Activated naive CD4-positive, alpha-beta T cell treated with anti-CD3 and anti-CD28 coated beads, Interleukin-2, amount 50 U/mL, for 72 hours (primary cell): Measurements from ENCODE around the gene TMEM61. TPM values are rescaled to one million over a fixed set of nuclear protein-coding genes. Genes with fewer than 3 reads are reported as not detected.
A peak's percentile ranks its signal among the peaks of the same experiment; 100 is the strongest.
"Not testable (repeated sequence)": the region's sequence is repeated elsewhere in the genome, so short reads cannot be mapped to it uniquely, and the experiment has no call there.

Source experiments
- ATAC-seq, 2 donors: fragments of 150-1000 bp; cut with Tn5 transposase; 2 replicates each; pipeline ENCODE4 v1.10.0; 2021; ENCODE audit warnings: mild to moderate bottlenecking in 2 of 2, moderate library complexity in 2 of 2
- DNase-seq, 2 donors: peaks; one replicate each; pipeline ENCODE4 v3.0.0; 2021 to 2022; ENCODE audit warnings: low spot score in 2 of 2
- H3K27ac Mint-ChIP-seq, 2 donors: one replicate each; pipeline ENCODE4 v1.8.0; 2022; ENCODE audit warnings: mild to moderate bottlenecking in 2 of 2, mixed read lengths in 2 of 2
- H3K36me3 Mint-ChIP-seq, 2 donors: one replicate each; pipeline ENCODE4 v1.8.0; 2022; ENCODE audit warnings: mixed read lengths in 2 of 2
- H3K9me3 Mint-ChIP-seq, 2 donors: one replicate each; pipeline ENCODE4 v1.8.0; 2022; ENCODE audit warnings: mixed read lengths in 2 of 2
- total RNA-seq, 2 donors: library from RNA; stranded (reverse); gene quantifications; one replicate each; pipeline ENCODE4 v1.2.3, GENCODE V29; 2022

TMEM61 gene
- total RNA-seq, 2 donors from 2014 or later, result 0.23 TPM; not detected in 1

- DNase-seq (no peak), ATAC-seq (peak in 1 of 2 donors; percentile 43)
- Mint-ChIP-seq H3K36me3 (no peaks in the 10 kb centered on the region), H3K27ac (no peak overlapping the region), H3K9me3 (no peaks in the 10 kb centered on the region)
Measured at GRCh38 chr1:55005351-55006140, 25.1 kb downstream of the TMEM61 start.

DNA sequence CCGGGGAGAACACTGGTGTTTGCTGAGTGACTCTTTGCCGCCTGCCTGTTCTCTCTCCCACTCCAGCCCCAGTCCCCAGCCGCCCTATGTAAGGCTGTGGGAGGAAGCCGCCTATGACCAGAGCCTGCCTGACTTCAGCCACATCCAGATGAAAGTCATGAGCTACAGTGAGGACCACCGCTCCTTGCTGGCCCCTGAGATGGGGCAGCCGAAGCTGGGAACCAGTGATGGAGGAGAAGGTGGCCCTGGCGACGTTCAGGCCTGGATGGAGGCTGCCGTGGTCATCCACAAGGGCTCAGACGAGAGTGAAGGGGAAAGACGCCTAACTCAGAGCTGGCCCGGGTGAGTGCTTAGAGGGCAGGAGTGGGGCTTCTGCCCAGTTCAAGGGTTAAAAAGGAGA is 26.5 kb downstream of the TMEM61 start:
- ATAC-seq (no peak), DNase-seq (no peak)
- no peak overlapping the region for H3K27ac Mint-ChIP-seq
- H3K9me3 Mint-ChIP-seq, result no peaks in the 10 kb centered on the region
- H3K36me3 Mint-ChIP-seq, result no peaks in the 10 kb centered on the region

- Mint-ChIP-seq H3K9me3 (no peaks in the 10 kb centered on the region), H3K27ac (no peak overlapping the region), H3K36me3 (no peaks in the 10 kb centered on the region)
- DNase-seq (no peak), ATAC-seq (no peak)
Measured at GRCh38 chr1:55007625-55008024, 27.2 kb downstream of the TMEM61 start.

GRCh38 chr1:55010194-55010886 is 29.9 kb downstream of the TMEM61 start:
- ATAC-seq (no peak), DNase-seq (no peak)
- Mint-ChIP-seq H3K27ac (peak overlapping the region in 1 of 2 donors; percentile 88), H3K9me3 (no peaks in the 10 kb centered on the region), H3K36me3 (no peaks in the 10 kb centered on the region)

DNA sequence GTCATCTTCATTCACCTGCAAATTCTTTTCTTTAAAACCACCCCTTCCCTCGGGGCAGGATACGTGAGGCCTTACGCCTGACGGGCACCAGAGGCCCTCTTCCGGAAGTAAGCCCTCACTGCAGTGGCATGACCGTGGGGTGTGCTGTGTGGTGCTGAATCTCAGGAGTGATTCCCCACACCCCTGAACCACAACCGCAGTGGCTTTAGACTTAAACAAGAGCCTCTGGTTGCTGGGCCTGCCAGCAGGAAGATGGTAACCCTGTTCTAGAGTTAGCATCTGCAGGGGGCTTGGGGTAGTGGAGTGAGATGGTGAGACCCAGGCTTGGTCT is 30.4 kb downstream of the TMEM61 start:
- H3K36me3 Mint-ChIP-seq, result no peaks in the 10 kb centered on the region
- ATAC-seq, result no peak
- H3K27ac Mint-ChIP-seq, result no peak overlapping the region
- DNase-seq, result no peak
- H3K9me3 Mint-ChIP-seq, result no peaks in the 10 kb centered on the region

DNA sequence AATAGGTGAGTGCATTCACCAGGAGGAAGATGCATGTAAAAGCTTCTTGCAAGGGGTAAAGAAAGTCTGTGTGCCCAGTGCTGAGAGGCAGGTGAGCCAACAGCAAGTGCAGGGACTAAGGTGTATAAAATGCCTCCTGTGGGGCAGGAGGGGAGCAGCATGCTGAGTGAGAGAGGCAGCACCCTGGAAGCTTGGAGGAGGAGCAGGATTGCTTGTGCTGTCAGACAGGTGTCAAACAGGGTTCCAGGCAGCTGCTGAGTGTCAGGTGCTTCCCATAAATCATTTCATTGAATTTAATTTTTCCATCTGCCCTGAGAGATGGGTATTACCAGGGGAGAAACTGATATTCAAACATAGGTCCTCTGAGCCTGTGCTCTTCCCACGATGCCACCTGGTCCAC is 32.2 kb downstream of the TMEM61 start:
- Mint-ChIP-seq H3K9me3 (no peaks in the 10 kb centered on the region), H3K27ac (no peak overlapping the region), H3K36me3 (no peaks in the 10 kb centered on the region)
- DNase-seq (no peak), ATAC-seq (no peak)

- no peak overlapping the region for H3K27ac Mint-ChIP-seq
- ATAC-seq (no peak), DNase-seq (no peak)
- no peaks in the 10 kb centered on the region for H3K36me3 Mint-ChIP-seq
- no peaks in the 10 kb centered on the region for H3K9me3 Mint-ChIP-seq
Measured at GRCh38 chr1:55015123-55015522, 34.7 kb downstream of the TMEM61 start.

GRCh38 chr1:55015731-55016620 is 35.5 kb downstream of the TMEM61 start:
- Mint-ChIP-seq H3K36me3 (no peaks in the 10 kb centered on the region), H3K27ac (no peak overlapping the region), H3K9me3 (no peaks in the 10 kb centered on the region)
- no peak for DNase-seq
- ATAC-seq, result no peak

DNA sequence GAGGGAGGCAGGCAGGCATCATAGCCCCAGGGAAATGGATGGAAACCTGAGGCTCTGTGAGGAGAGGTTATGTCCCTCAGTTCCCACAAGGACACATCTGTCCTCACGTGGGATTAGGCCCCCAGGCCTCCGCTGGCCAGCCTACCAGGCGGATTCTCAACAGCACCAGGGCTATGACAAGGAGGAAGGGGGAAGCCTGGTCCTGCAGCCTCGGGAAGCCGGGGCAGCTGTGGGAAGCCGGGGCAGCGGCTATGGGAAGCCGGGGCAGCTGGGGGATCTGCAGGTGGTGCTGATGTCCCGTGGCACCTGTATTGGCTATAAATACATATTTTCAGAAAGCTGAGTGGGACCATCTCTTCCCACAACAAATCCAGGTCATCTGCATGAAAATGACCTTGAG is 38.0 kb downstream of the TMEM61 start:
- DNase-seq (no peak), ATAC-seq (no peak)
- Mint-ChIP-seq H3K36me3 (no peaks in the 10 kb centered on the region), H3K27ac (no peak overlapping the region), H3K9me3 (no peaks in the 10 kb centered on the region)

DNA sequence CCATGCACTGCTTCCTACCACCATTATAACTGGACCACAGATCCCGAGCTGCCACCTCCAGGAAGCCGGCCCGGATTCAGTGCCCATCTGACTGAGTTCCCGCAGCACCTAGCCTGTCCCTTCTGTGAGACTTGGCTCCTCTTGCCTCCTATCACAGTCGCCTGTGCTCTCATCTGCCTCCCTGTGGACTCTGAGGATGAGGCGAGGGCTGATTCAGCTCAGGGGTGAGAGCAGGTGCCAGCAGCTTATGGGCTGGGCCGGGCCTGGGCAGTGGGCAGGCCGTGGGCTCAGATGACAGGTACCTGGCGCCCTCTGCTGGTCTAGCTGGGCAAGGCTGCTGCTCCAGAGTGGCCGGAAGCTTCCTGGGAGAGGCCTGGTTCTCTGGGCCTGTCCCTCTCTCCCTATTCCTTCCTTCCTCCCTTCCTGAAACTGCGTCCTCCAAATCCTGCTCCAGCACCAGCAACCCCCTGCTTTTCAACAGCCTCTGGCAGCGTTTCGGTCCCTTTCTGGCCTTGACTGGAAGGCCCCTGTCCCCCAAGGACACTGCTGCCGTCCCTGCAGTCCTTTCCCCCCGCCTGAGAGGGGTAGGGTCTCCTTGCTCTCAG is 41.6 kb downstream of the TMEM61 start:
- DNase-seq (peak; percentile 76 to 81), ATAC-seq (peak; percentile 98 to 100)
- Mint-ChIP-seq H3K27ac (peak overlapping the region in 1 of 2 donors; percentile 44), H3K9me3 (no peaks in the 10 kb centered on the region), H3K36me3 (no peaks in the 10 kb centered on the region)

DNA sequence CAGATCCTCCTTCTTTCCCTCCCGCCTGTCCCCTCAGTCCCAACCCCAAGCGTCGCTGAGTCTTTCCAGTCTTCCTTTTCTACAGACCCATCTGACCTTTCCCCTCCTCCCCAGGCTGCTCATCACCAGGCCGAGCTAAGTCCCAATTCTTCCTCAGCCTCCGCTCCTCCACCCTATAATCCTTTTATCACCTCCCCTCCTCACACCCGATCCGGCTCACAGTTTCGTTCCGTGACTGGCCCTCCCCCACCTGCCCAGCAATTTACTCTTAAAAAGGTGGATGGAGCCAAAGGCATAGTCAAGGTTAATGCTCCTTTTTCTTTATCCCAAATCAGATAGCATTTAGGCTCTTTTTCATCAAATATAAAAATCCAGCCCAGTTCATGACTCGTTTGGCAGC is 43.7 kb downstream of the TMEM61 start:
- not testable (repeated sequence) for H3K27ac Mint-ChIP-seq, H3K9me3 Mint-ChIP-seq, DNase-seq, H3K36me3 Mint-ChIP-seq, ATAC-seq

DNA sequence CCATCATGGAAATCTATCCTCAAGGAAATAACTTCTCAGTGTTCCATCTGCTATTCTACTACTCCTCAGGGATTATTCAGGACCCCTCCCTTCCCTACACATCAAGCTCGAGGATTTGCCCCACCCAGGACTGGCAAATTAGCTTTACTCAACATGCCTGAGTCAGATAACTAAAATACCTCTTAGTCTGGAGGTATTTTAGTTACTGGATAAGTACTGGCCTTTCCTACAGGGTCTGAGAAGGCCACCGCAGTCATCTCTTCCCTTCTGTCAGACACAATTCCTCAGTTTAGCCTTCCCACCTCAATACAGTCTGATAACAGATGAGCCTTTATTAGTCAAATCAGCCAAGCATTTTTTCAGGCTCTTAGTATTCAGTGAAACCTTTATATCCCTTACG is 46.3 kb downstream of the TMEM61 start:
- not testable (repeated sequence) for H3K27ac Mint-ChIP-seq, H3K9me3 Mint-ChIP-seq, ATAC-seq, H3K36me3 Mint-ChIP-seq, DNase-seq

- not testable (repeated sequence) for H3K27ac Mint-ChIP-seq, ATAC-seq, DNase-seq, H3K36me3 Mint-ChIP-seq, H3K9me3 Mint-ChIP-seq
Measured at GRCh38 chr1:55031098-55031497, 50.7 kb downstream of the TMEM61 start.

DNA sequence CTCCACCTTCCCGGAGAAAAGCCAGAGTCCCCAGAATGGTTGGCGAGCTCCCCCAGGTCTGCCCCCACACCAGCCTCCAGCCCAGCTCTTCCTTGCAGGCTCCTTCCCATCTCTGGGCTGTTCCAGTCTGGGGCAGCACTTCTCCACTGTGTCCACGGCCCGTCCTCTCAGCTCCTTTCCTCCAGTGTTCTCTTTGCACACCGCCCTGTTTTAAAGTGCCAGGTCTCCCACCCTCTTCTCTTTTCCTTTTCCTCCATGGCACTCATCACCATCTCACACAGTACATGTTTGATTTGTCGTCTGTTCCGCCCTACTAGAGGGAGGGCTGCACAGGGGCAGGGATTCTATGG is 52.8 kb downstream of the TMEM61 start:
- H3K36me3 Mint-ChIP-seq, result no peaks in the 10 kb centered on the region
- no peaks in the 10 kb centered on the region for H3K9me3 Mint-ChIP-seq
- no peak for ATAC-seq

DNA sequence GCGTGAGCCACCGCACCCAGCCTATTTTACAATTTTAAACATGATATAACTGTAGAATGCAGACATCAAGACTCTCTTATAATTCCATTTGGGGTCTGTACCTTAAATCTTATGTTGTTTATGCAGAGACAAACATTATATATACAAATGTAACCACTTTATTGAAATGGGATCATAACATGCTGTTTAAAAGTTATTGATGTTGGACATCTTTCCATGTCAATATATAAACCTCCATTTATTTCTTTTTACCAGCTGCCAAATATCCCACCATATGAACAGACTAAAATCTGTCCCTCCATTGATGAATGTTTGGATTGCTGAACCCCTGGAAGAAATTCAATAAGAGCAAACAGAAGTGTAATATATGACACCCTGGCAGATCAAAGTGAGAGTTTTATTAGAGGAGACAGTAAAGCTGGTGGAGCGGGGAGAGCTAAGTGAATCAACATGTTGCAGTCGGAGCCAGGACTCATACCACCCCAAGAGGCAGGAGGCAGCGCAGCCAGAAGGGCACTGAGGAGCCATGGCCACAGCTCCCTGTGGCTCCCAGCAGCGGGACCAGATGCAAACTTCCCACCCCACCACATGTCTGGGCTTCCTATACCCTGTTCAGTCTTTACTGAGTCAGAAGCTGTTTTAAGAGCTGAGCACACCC is 54.2 kb downstream of the TMEM61 start:
- Mint-ChIP-seq H3K9me3 (no peaks in the 10 kb centered on the region), H3K36me3 (no peaks in the 10 kb centered on the region), H3K27ac (no peak overlapping the region)
- no peak for DNase-seq
- ATAC-seq, result no peak

More for the DNA sequence above, 52.8 kb downstream of the TMEM61 start:
- peak overlapping the region in 1 of 2 donors; percentile 75 for H3K27ac Mint-ChIP-seq
- DNase-seq, result no peak

- no peak for DNase-seq
- H3K36me3 Mint-ChIP-seq, result no peaks in the 10 kb centered on the region
- H3K27ac Mint-ChIP-seq, result no peak overlapping the region
- no peaks in the 10 kb centered on the region for H3K9me3 Mint-ChIP-seq
- no peak for ATAC-seq
Measured at GRCh38 chr1:55035904-55036303, 55.5 kb downstream of the TMEM61 start.
